ENCODE measurements around the gene YBX1.

The YBX1 gene

GRCh38 chr1:42682739-42683531 lies 717 bp downstream of the YBX1 start (continued):
- 0 out of 2 replicates have a peak, but pooled peaks have one; percentile 39 for TF ChIP-seq ZNF692 (tag by site-specific recombination; IDR thresholded peaks at IDR 0.05)
- TF ChIP-seq KLF17 (tag by site-specific recombination; IDR thresholded peaks at IDR 0.05), result 0 out of 2 replicates have a peak, but pooled peaks have one; percentile 22
- TF ChIP-seq ZBTB11 (tag by site-specific recombination; conservative IDR thresholded peaks at IDR 0.05; ENCODE audit: low read depth), result peak; percentile 39; the same call in 1 of the 2 replicates
- TF ChIP-seq ZNF561 (tag by site-specific recombination; IDR thresholded peaks at IDR 0.05; ENCODE audit: borderline replicate concordance), result peak; percentile 43; the same call in 1 of the 2 replicates
- no peak for TF ChIP-seq ZNF19 (tag by site-specific recombination; IDR thresholded peaks at IDR 0.05; ENCODE audit: low read depth)
- no peak for TF ChIP-seq ZNF645 (tag by site-specific recombination; IDR thresholded peaks at IDR 0.05)
- no peak for TF ChIP-seq ZNF530 (tag by site-specific recombination; IDR thresholded peaks at IDR 0.05; ENCODE audit: low read depth)
- TF ChIP-seq ZBTB21 (tag by site-specific recombination; IDR thresholded peaks at IDR 0.05), result no peak
- no peak for TF ChIP-seq ZNF239 (tag by site-specific recombination; IDR thresholded peaks at IDR 0.05)
- TF ChIP-seq ZSCAN16 (tag by site-specific recombination; IDR thresholded peaks at IDR 0.05), result no peak
- 0 out of 2 replicates have a peak, but pooled peaks have one; percentile 12 for TF ChIP-seq SP7 (tag by site-specific recombination; IDR thresholded peaks at IDR 0.05)
- TF ChIP-seq ZSCAN4 (tag by site-specific recombination; IDR thresholded peaks at IDR 0.05), result no peak
- no peak for TF ChIP-seq ZNF202 (tag by site-specific recombination; IDR thresholded peaks at IDR 0.05; ENCODE audit: borderline replicate concordance)
- no peak for TF ChIP-seq BCL6B (tag by site-specific recombination; IDR thresholded peaks at IDR 0.05)
- TF ChIP-seq ZBTB1 (tag by site-specific recombination; IDR thresholded peaks at IDR 0.05), result no peak
- no peak for TF ChIP-seq ZNF623 (tag by site-specific recombination; IDR thresholded peaks at IDR 0.05)
- TF ChIP-seq ZNF266 (tag by site-specific recombination; IDR thresholded peaks at IDR 0.05; ENCODE audit: low read depth), result no peak
- no peak for TF ChIP-seq ZNF555 (tag by site-specific recombination; conservative IDR thresholded peaks at IDR 0.05)
- TF ChIP-seq ZNF791 (tag by site-specific recombination; IDR thresholded peaks at IDR 0.05), result no peak
- no peak; the same call in 1 of the 2 replicates for TF ChIP-seq WT1 (tag by site-specific recombination; IDR thresholded peaks at IDR 0.05)
- peak; percentile 98 for TF ChIP-seq SCRT2 (tag by site-specific recombination; IDR thresholded peaks at IDR 0.05)
- TF ChIP-seq KLF8 (tag by site-specific recombination; IDR thresholded peaks at IDR 0.05), result peak; percentile 30; the same call in 1 of the 2 replicates
- no peak for TF ChIP-seq ZNF366 (tag by site-specific recombination; conservative IDR thresholded peaks at IDR 0.05)
- TF ChIP-seq ZNF132 (tag by site-specific recombination; IDR thresholded peaks at IDR 0.05; ENCODE audit: borderline replicate concordance), result no peak
- no peak for TF ChIP-seq ZNF350 (tag by site-specific recombination; IDR thresholded peaks at IDR 0.05)
- no peak for TF ChIP-seq ZNF830 (tag by site-specific recombination; IDR thresholded peaks at IDR 0.05; ENCODE audit: low read depth)

Data from HEK293 (cell line).